GM18867 (cell line): Measurements from ENCODE around the gene UGT1A10.

Source experiments
- ATAC-seq: cut with Tn5 transposase; IDR thresholded peaks from one replicate; pipeline ENCODE4 v1.9.1; 2021; ENCODE audit warnings: mild to moderate bottlenecking, moderate library complexity; ENCODE audit not compliant: unreplicated experiment

UGT1A10 gene

DNA sequence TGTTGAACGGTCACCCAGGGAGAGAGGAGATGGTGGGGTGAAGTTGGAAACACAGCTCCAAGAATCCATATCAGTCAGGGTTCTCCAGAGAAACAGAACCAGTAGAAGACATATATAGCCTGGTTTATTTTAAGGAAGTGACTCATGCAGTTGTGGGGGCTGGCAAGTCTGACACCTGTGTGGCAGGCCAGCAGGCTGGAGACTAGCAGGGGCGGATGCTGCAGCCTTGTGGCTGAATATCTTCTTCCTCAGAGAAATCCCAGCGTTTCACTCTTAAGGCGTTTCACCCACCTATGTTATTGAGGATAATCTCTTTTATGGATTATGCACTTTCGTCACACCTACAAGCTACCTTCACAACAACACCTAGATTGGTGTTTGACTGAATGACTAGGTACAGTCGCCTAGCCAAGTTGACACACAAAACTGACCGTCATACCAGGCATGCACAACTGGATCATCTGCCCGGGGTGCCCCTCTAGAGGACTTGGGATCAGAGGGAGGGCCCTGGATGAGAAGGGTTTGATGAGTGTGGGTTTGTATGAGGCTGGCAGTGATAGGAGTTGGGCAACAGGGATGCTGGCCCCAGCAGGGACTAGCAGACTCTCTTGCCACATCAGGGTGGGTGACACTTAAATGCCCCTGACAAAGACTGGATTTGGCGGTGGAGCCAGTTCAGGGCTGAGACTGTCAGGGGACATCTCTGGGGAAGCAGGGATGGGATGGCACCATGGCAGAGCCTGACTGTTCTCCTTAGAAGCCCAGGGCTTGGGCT lies 165.3 kb downstream of the UGT1A10 start:
- peak; percentile 48 for ATAC-seq

- no peak for ATAC-seq
Measured at GRCh38 chr2:233802132-233802815, 166.0 kb downstream of the UGT1A10 start.

DNA sequence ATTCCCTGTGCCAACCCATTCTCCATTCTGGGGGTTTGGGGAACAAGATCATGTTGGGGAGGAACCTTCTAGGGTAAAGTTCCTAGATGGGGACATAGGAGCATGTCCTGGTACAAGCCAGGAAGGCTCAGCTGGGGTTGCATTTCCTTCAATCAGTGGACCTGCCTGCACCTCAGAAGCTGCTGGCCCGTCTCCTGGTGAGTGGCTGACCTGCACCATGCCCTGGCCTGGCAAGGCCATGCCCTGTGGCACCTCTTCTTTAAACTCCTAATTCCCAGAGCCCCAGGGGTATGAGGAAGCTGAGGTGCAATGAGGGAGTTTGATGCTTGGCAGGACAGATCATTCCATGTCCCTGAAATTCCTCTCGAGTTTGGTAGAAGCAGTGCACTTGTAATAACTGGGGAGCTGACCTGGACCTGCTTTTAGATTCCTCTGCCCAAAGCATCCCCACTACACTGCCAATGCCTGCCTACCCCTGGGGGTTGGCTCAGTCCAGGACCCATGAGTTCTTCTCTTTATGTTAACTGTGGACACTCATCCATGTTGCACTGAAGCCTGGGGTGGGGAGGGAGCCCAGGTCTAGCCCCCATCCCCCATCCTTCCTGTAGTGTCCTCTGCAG lies 167.2 kb downstream of the UGT1A10 start:
- ATAC-seq = no peak

GRCh38 chr2:233803994-233804393 lies 167.7 kb downstream of the UGT1A10 start:
- no peak for ATAC-seq

DNA sequence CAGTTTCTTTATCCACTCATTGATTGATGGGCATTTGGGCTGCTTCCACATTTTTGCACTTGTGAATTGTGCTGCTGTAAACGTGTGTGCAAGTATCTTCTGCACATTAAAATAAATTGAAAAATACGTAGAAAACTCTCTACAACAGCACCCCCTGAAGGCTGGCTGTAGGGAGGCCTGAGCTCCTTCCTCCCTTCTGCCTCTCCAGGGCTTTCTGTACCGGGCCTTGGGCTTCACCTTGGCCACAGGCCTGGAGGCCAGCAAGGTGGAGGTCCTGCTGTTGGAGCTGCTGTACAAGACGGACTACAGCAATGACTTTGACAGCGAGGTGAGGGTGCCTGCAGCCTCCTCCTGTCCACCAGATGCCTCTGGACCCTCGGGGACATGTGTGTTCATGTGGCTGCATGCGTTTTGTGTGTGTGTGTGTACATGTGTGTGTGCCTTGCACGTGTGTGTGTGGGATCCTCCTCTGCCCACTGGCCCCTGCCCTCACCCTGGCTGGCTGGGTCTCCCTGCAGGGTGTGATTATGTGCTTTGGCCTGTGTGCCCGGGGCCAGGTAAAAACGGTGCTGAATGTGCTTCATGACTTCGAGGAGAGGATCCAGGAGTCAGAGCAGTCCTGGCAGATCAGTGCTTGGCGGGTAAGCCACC lies 171.1 kb downstream of the UGT1A10 start:
- no peak for ATAC-seq

DNA sequence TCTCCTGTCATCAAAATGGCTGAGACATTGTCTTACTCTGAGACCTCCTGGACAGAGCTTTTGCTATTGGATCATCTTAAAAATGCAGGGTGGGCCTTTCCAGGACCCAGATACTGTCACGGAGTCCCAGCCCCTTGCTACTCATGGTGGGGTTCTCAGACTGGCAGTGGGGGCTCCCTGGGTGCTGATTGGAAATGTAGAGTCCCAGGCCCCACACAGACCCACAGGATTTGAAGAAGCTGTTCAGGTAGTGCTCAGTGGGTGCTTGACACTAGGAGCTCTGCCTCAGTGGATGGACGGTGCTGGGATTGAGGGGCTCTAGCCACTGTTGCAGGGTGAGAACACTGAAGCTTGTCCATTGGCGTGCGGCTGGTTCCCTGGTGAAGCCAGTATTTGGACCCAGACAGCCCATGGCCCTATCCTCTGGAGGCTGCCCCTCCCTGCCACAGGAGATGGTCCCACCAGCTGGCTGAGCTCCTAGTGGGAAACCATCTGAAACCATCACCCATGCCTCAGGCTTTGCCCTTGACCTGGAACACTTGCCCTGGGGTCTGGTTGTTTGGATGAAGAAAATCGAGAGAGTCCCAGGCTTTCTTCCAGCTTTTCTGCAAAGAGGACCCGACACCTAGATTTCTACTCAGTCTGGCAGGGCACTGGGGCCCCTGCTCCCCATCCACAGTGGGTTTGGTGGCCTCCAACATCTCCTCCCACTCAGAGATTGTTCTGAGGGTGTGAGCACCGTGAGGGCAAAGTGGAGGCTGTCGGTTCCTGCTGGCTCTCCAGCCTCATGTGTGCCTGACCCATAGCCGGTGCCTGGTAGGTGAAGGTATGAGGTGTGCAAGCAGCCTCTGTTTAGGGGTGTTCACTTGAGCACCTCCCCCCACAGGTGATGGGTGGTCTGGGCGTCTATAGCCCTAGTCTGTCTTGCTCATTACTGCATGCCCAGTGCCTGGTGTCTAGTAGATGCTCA lies 172.0 kb downstream of the UGT1A10 start:
- ATAC-seq = no peak

DNA sequence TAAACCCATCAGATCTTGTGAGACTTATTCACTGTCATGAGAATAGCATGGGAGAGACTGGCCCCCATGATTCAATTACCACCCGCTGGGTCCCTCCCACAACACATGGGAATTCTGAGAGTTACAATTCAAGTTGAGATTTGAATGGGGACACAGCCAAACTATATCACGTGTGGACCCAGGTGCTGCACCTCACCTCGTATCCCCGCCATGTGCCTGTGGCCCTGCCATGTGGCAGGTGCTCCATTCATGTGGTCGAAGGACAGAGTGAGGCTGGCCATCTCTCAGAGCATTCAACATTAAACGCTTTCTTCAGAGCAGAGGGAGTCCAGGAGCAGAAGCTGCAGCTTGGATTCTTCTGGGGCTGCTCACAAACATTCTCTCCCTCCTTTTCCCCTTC lies 174.1 kb downstream of the UGT1A10 start:
- no peak for ATAC-seq

GRCh38 chr2:233811087-233811486 lies 174.8 kb downstream of the UGT1A10 start:
- ATAC-seq = no peak

DNA sequence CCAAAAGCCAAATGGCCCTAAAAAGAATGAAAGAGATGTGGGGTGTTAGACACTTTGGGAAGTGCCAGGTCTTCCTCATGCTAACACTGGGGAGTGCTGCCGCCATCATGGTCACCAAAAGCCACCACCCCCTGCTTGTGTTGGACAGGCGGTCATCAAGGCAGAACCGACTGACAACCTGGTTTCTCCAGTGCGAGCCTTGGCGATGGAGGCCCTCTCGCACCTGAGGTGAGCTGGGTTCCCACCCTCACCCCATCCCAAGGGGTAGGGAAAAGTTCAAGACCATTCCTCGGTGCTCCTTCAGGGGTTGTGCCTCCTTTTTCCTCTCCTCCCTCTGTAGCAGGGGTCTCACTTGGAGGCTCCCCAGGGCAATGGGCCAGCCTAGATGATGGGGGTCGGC lies 175.5 kb downstream of the UGT1A10 start:
- ATAC-seq = no peak

DNA sequence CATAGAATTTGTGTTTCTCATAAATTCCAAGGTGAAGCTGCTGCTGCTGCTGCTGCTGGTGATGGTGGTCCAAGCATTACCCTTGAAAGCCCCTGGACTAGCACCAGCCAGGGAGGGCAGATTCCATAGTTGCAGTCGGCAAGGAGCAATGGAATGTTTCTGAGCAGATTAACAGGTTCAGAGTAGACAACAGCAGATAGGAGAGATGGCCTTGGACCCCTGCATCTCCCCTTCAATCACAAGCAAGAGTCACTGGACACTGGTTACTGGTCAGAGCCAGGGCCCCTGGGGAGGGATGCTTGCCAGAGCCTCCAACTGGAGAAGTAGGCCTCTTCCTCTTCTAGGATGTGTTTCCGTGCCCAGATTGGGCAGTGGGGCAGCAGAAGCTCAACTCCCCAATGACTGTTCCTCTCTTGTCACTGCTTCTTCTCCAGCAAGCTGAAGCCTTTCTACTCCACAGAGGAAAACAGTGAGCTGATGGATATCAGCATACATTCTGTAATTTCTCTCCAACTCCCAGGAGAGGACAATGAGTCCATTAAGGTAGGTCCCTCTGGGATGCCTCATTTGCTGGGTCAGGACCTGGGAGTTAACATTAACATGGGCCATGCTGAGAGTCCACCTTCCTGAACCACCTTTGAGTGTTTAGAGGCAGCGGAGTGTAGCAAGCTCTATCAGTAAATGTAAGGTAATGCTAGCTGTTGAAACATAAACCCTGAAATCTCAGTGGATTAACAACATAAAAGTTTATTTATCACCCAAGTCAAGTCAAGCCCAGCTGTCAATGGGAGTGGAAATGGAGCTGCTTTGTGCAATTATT lies 177.2 kb downstream of the UGT1A10 start:
- no peak for ATAC-seq

DNA sequence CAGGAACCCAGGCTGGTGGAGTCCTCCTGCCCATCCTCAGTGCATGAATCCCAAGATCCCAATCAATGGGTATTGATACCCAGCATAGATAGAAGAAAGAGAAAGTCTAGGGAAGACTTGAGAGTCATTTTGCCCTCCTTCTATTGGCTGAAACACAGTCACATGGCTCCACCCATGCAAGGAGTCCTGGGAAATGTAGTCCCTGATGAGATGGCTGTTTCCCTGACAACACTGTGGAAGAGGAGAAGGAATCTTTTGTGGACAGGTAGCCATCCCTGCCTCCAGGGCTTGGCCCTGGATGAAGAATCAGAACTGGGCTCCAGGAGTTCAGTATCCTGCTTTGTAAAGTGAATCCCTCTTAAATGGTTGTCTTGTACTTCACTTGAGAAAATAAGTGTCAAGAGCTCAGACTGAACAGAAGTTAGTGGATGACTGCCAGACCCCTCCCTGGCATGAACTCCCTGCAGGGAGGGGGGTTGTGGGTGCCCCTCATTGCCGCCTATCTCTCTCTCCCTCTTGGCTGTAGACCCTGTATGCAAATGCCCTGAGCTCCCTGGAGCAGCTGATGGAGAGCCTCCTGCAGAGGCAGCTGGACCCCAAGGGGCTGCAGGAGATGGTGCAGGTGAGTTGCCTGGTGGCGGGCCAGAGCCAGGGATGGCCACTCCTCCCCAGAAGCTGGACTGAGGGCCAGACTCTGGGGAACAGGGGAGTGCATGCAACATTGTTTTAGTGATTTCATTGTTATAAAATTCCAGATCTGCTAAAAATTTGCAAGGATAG lies 178.0 kb downstream of the UGT1A10 start:
- ATAC-seq = no peak

- ATAC-seq = no peak
Measured at GRCh38 chr2:233815861-233816260, 179.6 kb downstream of the UGT1A10 start.

GRCh38 chr2:233816334-233816733 lies 180.1 kb downstream of the UGT1A10 start:
- no peak for ATAC-seq

DNA sequence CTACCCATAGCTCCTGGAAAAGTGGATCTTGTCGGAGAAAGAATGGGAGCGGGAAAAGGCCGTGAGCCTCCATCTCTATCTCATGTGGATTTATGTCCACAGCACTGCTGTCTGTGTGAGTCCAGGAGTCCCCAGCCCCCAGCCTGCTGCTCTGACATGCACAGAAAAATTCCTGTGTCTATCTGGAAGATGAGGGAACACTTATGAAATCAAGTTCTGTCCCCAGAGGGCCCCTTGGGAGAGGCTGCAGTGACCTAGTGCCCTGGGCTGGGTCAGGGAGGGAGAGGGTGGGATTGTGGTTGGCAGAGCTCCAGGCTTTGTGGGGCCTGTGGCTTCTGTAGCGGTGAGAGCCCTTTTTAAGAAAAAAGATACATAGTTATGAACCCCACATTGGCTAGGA lies 180.5 kb downstream of the UGT1A10 start:
- no peak for ATAC-seq

DNA sequence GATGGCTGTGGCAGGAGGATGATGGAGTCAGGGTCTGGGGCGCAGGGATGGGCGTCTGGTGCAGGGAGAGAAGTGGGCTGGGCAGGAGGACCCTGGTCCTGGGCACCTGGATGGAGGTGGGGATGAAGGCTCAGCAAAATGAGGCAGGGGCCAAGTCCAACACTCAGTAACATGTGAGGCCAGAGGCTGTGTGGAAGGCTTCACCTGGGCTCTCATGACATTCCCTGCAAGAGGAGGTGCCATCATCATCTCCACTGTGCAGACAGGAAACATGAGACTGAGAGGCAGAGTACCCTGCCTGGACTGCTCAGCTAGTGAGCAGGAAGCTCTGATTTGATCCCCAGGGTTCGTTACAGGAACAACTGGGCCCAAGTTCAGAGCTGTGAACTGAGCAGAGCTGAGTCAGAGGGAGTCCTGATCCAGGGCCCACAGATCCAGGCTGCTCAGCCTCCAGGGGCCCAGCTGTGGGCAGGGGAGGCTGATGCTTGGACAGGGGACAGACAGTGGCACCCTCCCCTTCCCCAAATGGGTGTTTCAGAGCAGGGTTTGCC lies 181.2 kb downstream of the UGT1A10 start:
- no peak for ATAC-seq

DNA sequence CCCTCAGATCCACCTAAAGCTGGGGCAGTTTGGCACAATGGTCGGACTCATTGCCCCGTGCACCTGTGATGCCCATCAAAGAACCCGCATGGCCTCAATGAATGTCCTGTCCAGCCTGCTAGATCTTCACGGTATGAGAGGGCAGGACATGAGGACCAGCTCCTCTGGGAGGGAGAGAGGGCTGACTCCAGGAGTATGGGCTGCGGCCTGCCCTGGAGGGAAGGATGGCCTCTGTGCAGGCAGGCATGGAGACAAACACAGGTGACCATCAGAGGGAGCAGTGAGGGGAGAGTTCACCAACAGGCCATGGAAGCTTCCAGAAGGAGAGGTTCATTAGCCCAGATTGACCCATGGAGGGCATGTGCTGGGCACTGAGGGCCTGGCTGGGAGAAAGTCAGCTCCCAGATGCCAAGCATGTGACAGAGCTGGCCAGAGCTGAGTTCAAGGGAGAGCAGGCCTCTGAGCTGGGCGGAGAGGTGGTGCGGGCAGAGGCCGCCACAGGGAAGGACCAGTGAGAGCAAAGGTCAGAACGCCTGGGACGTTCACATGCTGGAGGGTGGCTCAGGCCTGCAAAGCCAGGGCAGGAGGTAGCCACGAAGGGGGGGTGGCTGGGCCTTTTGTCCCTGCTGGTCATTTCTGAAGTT lies 181.9 kb downstream of the UGT1A10 start:
- no peak for ATAC-seq

- no peak for ATAC-seq
Measured at GRCh38 chr2:233818639-233819621, 182.7 kb downstream of the UGT1A10 start.
